Mesothelial cell of epicardium (in vitro differentiated cells): ENCODE measurements around the gene SRRM2. TPM values are rescaled to one million over a fixed set of nuclear protein-coding genes. Genes with fewer than 3 reads are reported as not detected.

Experiments used
- DNase-seq, 2 experiments: peaks; one replicate each; pipeline ENCODE4 v3.0.0; 2021; ENCODE audit warnings: low spot score in 2 of 2; ENCODE audit not compliant: unreplicated experiment in 2 of 2
- H3K27ac Mint-ChIP-seq: 2 replicates; pipeline ENCODE4 v1.8.0; 2021; ENCODE audit warnings: mixed read lengths
- H3K27me3 Mint-ChIP-seq: 2 replicates; pipeline ENCODE4 v1.8.0; 2021; ENCODE audit warnings: low read depth, mixed read lengths
- H3K36me3 Mint-ChIP-seq: 2 replicates; pipeline ENCODE4 v1.8.0; 2021; ENCODE audit warnings: mixed read lengths
- H3K4me1 Mint-ChIP-seq: 2 replicates; pipeline ENCODE4 v1.8.0; 2021; ENCODE audit warnings: mixed read lengths
- H3K4me3 Mint-ChIP-seq: 2 replicates; pipeline ENCODE4 v1.8.0; 2021; ENCODE audit warnings: mild to moderate bottlenecking, moderate library complexity, mixed read lengths
- H3K9me3 Mint-ChIP-seq: 2 replicates; pipeline ENCODE4 v1.8.0; 2021; ENCODE audit warnings: mixed read lengths
- CTCF ChIP-seq: fragments of 200-600 bp; sonication (generic); IDR thresholded peaks from one replicate; pipeline ENCODE4 v1.5.0; 2021; ENCODE audit warnings: antibody characterized with exemption; ENCODE audit not compliant: unreplicated experiment
- total RNA-seq: library from RNA; stranded (reverse); gene quantifications from 3 replicates; pipeline ENCODE4 v1.2.1, GENCODE V29; 2021

The SRRM2 gene
- total RNA-seq, 1 donor from 2014 or later, result 854 TPM

- H3K36me3 Mint-ChIP-seq, result no peaks in the 10 kb centered on the region
- H3K4me1 Mint-ChIP-seq, result no peaks in the 10 kb centered on the region
- no peak overlapping the region for H3K27ac Mint-ChIP-seq
- H3K9me3 Mint-ChIP-seq, result no peaks in the 10 kb centered on the region
- no peak overlapping the region for H3K4me3 Mint-ChIP-seq
- DNase-seq, result no peak
- TF ChIP-seq CTCF, result no peak
- H3K27me3 Mint-ChIP-seq, result peaks cover 32% of the 10 kb centered on the region
Measured at GRCh38 chr16:2787961-2788360, 35.5 kb downstream of the SRRM2 start.

GRCh38 chr16:2790631-2791030 is 38.2 kb downstream of the SRRM2 start:
- no peak for TF ChIP-seq CTCF
- peaks cover 45% of the 10 kb centered on the region for H3K27me3 Mint-ChIP-seq
- DNase-seq, result no peak
- H3K4me1 Mint-ChIP-seq, result no peaks in the 10 kb centered on the region
- H3K36me3 Mint-ChIP-seq, result no peaks in the 10 kb centered on the region
- no peaks in the 10 kb centered on the region for H3K9me3 Mint-ChIP-seq
- no peak overlapping the region for H3K27ac Mint-ChIP-seq
- no peak overlapping the region for H3K4me3 Mint-ChIP-seq

- TF ChIP-seq CTCF, result no peak
- Mint-ChIP-seq H3K9me3 (no peaks in the 10 kb centered on the region), H3K27me3 (peaks cover 48% of the 10 kb centered on the region), H3K4me3 (no peak overlapping the region), H3K36me3 (no peaks in the 10 kb centered on the region), H3K27ac (no peak overlapping the region), H3K4me1 (no peaks in the 10 kb centered on the region)
- no peak for DNase-seq
Measured at GRCh38 chr16:2791174-2791573, 38.7 kb downstream of the SRRM2 start.

GRCh38 chr16:2792940-2793339 is 40.5 kb downstream of the SRRM2 start:
- no peak for TF ChIP-seq CTCF
- Mint-ChIP-seq H3K36me3 (no peaks in the 10 kb centered on the region), H3K4me1 (no peaks in the 10 kb centered on the region), H3K27me3 (peaks cover 53% of the 10 kb centered on the region), H3K9me3 (no peaks in the 10 kb centered on the region), H3K4me3 (no peak overlapping the region), H3K27ac (no peak overlapping the region)
- DNase-seq, result no peak

- no peak for DNase-seq
- Mint-ChIP-seq H3K4me1 (no peaks in the 10 kb centered on the region), H3K36me3 (no peaks in the 10 kb centered on the region), H3K27ac (no peak overlapping the region), H3K27me3 (peaks cover 43% of the 10 kb centered on the region), H3K4me3 (no peak overlapping the region), H3K9me3 (no peaks in the 10 kb centered on the region)
- no peak for TF ChIP-seq CTCF
Measured at GRCh38 chr16:2795395-2796143, 43.1 kb downstream of the SRRM2 start.
